AML-193 (cell line): ENCODE results near the gene EID2B.

ENCODE experiments used
- DNase-seq, 2 experiments: peaks; one replicate each; lab custom pipeline; 2025; lab: John Stamatoyannopoulos, UW

Gene EID2B

DNA sequence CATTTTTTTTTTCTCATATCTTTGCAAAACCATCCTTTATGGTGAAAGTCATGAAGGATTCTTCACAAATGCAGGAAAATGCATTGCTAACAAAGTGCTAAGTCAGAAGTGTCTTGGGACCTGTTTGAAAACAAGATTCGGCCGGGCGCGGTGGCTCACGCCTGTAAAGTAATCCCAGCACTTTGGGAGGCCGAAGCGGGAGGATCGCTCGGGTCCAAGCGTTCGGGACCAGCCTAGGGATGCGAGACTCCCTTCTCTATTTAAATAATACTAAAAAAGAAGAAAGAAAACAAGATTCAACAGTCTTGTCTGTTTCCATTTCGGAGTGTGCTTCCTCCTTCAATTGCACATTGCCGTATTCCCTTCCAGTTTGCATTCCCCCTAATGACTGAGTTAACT lies 819 bp downstream of the EID2B start:
- no peak for DNase-seq

DNA sequence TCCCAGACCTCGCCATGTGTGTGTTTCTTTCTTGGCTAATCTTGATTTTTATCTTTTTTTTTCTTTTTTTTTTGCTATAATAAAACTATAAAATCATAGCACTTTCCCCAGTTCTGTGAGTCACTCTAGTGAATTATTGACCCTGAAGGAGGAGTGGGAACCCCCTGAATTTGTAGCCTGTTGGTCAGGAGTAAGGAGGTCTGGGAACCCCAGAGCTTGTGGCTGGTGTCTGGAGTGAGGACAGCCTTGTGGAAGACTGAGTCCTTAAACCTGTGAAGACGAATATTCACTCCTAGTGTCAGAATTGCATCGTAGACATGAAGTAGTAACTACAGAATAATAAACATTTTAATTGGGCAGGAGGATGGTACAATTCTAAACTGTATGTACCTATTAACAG lies 7.4 kb downstream of the EID2B start:
- no peak for DNase-seq

GRCh38 chr19:39524495-39524894 lies 8.2 kb downstream of the EID2B start:
- no peak for DNase-seq

DNA sequence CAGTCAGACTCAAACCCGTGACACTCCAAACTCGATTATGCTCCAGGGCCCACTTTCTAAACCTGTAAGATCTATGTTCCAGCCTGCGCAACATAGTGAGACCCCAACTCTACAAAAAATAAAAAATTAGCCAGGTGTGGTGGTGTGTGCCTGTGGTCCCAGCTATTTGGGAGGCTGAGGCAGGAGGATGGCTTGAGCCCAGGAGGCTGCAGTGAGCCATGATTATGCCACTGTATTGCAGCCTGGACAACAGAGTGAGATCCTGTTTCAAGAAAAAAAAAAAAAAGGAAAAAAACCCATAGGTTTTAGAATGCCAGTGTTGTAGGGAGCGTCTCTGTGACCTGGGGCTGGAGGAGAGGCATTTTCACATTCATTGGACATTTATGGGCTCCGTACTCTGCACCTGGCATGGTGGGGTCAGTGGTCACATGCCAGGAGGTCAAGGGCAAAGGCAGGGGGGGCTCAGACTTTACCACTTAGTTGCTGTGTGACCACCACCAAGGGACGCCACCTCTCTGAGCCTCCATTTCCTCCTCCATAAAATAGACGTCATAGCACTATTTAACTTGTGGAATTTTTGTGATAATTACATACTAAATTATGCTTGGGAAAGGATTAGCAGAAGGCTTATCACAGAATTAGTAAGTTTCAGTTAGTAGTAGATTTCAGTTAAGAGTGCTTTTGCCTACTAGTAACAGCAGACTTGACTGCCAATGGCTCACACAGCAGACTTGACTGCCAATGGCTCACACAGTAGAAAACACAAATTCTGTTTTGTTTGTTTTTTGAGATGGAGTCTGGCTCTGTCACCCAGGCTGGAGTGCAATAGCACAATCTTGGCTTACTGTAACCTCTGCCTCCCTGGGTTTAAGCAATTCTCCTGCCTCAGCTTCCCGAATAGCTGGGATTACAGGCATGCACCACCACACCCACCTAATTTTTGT lies 11.8 kb downstream of the EID2B start:
- no peak for DNase-seq

DNA sequence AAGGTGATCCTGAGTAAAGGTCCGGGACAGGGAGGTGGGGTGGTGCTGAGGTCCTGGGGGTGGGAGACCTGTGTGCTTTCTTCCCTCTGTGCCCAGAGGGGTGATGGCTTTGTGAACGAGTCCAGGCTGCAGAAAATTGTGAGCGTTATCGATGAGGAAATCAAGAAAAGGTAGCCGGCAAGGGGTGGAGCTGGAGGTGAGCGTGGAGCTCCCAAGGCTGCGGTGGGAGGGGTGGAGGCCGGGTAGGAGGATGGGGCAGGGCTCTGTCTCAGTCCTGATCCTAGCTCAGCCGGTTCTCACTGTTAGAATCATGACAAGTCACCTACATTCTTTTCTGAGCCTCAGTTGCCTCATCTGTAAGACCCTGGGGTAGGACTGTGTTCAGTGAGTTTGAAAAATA lies 13.7 kb downstream of the EID2B start:
- DNase-seq, result no peak

DNA sequence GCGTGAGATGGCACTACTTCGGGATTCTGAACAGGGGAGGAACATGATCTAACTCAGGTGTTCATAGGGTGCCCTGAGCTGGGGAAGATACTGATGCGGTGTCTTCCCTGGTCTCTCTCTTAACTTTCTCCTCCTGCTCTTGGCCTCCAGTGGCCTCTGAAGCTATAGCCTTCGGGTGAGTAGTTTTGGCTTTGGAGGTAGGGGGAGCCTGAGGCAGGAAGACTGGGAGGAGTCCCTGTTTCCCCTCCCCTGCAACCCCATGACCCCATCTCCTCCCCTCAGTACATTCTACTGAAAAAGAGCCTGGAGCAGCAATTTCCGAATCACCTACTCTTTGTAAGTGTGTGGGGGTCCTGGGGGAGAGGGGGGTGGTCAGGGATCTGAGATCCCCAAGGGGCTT lies 14.2 kb downstream of the EID2B start:
- no peak for DNase-seq

DNA sequence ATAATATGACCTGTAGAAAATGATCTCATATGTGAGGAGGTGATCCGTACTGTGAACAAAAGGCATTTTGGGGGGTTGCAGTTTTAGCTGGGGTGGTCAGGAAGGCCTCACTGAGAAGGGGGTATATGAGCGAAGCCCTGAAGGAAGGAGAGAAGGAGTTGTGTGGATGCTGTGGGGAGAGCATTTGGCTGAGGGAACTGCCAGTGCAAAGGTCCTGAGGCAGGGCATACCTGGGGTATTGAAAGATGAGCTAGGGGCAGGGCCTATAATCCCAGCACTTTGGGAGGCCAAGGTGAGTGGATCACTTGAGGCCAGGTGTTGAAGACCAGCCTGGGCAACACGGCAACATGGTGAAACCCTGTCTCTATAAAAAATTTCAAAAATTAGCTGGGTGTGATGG lies 15.2 kb downstream of the EID2B start:
- DNase-seq, result no peak

GRCh38 chr19:39516270-39516669 lies 16.4 kb downstream of the EID2B start:
- no peak for DNase-seq

DNA sequence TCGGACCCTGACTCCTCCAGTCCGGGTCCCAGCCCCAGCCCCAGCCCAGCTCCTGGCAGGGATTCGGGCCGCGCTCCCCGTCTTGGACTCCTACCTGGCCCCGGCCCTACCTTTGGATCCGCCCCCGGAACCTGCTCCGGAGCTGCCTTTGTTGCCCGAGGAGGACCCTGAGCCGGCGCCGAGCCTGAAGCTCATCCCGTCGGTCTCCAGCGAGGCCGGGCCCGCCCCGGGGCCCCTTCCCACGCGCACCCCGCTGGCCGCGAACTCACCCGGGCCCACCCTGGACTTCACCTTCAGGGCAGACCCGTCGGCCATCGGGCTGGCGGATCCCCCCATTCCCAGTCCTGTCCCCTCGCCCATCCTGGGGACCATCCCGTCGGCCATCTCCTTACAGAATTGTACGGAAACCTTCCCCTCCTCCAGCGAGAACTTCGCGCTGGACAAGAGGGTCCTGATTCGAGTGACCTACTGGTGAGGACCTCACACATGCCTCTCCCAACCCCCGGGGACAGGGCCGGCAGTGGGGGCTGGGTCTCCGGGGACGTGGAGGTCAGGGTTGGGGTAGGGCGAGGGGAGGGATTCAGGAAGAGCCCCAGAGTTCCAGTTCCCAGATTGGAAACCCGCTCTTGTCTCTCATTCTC lies 17.0 kb downstream of the EID2B start:
- DNase-seq, result no peak

DNA sequence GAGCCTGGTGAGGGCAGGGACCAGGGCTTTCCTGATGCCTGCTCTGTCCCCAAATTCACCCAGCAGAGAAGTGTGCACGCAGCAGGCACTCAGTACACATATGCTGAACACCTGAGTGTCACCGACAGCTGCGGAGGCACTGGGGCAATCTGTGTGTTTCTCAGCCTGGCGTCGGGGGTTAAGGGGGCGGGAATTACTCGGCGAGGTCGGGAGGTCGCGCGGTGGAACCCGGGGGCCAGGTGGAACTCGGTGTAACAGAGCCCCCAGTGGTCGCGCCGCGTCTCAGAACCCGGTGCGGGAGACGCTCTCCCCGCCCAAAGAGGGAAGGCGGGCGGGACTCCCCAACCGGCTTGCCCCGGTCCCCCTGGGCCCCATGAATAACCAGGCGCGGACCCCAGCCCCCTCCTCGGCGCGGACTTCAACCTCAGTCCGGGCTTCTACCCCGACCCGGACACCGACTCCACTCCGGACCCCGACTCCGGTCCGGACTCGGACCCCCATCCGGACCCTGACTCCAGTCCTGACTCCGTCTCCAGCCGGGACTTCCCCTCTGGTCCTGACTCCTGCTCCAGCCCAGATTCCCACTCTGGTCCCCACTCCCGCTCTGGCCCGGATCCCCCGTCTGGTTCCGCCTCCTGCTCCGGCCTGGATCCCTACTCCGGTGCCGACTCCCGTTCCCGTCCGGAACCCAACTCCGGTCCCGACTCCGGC lies 17.7 kb downstream of the EID2B start, which contains the start of gene SELENOV:
Gene SELENOV, plus strand, starts transcription at position 300 of the 711 bp plus-strand sequence. Its CDS starts 74 bp downstream, at position 374.
- DNase-seq, result no peak

GRCh38 chr19:39512988-39513387 lies 19.7 kb downstream of the EID2B start:
- no peak for DNase-seq

- no peak for DNase-seq
Observed at GRCh38 chr19:39509233-39509632, 23.4 kb downstream of the EID2B start.

GRCh38 chr19:39508629-39509028 lies 24.0 kb downstream of the EID2B start:
- no peak for DNase-seq

- DNase-seq, result no peak
Observed at GRCh38 chr19:39507715-39508364, 24.8 kb downstream of the EID2B start.

GRCh38 chr19:39506944-39507714 lies 25.5 kb downstream of the EID2B start:
- no peak for DNase-seq

GRCh38 chr19:39506598-39506943 lies 26.1 kb downstream of the EID2B start:
- no peak for DNase-seq

DNA sequence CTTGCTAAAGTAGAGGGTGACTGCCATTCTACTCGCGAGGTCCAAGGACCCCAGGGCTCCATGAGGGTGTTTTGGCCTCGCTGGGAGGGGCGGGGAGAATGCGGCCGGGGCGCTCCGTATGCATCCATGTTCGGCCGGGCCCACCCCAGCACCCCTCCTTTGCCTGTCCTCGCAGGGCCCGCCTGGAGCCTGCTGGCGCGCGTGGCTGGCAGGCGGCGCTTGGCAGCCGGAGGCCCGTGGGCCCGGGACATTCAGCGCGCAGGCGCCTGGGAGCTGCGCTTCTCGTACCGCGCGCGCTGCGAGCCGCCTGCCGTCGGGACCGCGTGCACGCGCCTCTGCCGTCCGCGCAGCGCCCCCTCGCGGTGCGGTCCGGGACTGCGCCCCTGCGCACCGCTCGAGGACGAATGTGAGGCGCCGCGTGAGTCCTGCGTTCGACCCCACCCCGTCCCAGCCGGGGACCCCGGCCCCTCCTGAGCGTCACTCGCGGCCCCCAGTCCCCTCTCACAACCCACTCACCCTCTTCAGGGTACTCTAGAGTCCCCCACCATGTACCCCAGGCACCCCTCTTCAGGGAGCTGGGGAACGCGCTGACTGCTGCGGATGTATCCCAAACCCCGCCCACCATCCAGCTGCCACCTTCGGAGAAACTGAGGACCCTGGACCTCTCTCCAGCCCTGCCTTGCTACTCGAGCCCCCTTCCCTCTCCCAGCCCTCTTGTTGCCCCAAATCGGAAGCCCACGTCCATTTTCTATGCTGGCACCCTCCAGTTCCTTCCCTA lies 29.8 kb downstream of the EID2B start:
- DNase-seq, result no peak

- no peak for DNase-seq
Observed at GRCh38 chr19:39501340-39501739, 31.3 kb downstream of the EID2B start.

- DNase-seq, result no peak
Observed at GRCh38 chr19:39500543-39500942, 32.1 kb downstream of the EID2B start.

- no peak for DNase-seq
Observed at GRCh38 chr19:39499932-39500331, 32.7 kb downstream of the EID2B start.
